Transverse colon (tissue), 4 donors: ENCODE results near the gene PKP4. TPM values are rescaled to one million over a fixed set of nuclear protein-coding genes. Genes with fewer than 3 reads are reported as not detected.

Experiments used
- DNase-seq: peaks from one replicate; pipeline ENCODE4 v3.0.0-alpha.2; 2019
- H3K27ac ChIP-seq, 4 donors: fragments of 200-600 bp; sonication (generic); 2 replicates each; pipeline ENCODE4 v1.5.1; 2016 to 2018; ENCODE audit warnings: inconsistent platforms in 4 of 4
- H3K27me3 ChIP-seq: fragments of 200-600 bp; sonication (generic); 2 replicates; pipeline ENCODE4 v1.5.1; 2017; ENCODE audit warnings: inconsistent platforms
- H3K36me3 ChIP-seq, 4 donors: fragments of 200-600 bp; sonication (generic); 2 replicates each; pipeline ENCODE4 v1.5.1; 2017 to 2019; ENCODE audit warnings: inconsistent platforms in 4 of 4
- H3K4me1 ChIP-seq, 4 donors: fragments of 200-600 bp; sonication (generic); 2 replicates each; pipeline ENCODE4 v1.5.1; 2017 to 2020; ENCODE audit warnings: inconsistent platforms in 4 of 4
- H3K4me3 ChIP-seq, 4 donors: fragments of 200-600 bp; sonication (generic); 1 replicate in 1 of 4; 2 replicates in 3 of 4; pipeline versions ENCODE4 v1.5.1 to v1.6.1; 2017 to 2019; ENCODE audit warnings: inconsistent platforms in 4 of 4
- H3K9me3 ChIP-seq, 2 donors: fragments of 200-600 bp; sonication (generic); 2 replicates each; pipeline ENCODE4 v1.5.1; 2017 to 2019; ENCODE audit warnings: inconsistent platforms in 2 of 2
- CTCF ChIP-seq, 5 experiments: fragments of 200-600 bp in 3 of 5; fragments of 450-650 bp in 2 of 5; sonication (generic) in 3 of 5; IDR thresholded peaks; 1 replicate in 2 of 5; 2 replicates in 3 of 5; pipeline ENCODE4 v1.5.1; 2016 to 2017; ENCODE audit warnings: antibody characterized with exemption in 5 of 5, inconsistent platforms in 3 of 5, mild to moderate bottlenecking in 2 of 5, moderate library complexity in 1 of 5
- EP300 ChIP-seq: sonication (generic); formaldehyde crosslinking; IDR thresholded peaks from one replicate; pipeline ENCODE4 v1.6.1; 2017; ENCODE audit warnings: antibody characterized with exemption, low read depth
- POLR2A ChIP-seq: fragments of 450-650 bp; IDR thresholded peaks from one replicate; pipeline ENCODE4 v1.6.1; 2016; ENCODE audit warnings: antibody characterized with exemption, mild to moderate bottlenecking, moderate library complexity
- POLR2AphosphoS5 ChIP-seq, 3 donors: sonication (generic); formaldehyde crosslinking; IDR thresholded peaks; one replicate each; pipeline ENCODE4 v1.6.1; 2016; ENCODE audit warnings: antibody characterized with exemption in 3 of 3
- WGBS, 2 donors: methylation state at CpG; one replicate each; pipeline ENCODE4 v1.1.5; 2018; ENCODE audit warnings: low coverage in 1 of 2; 5-methylcytosine and 5-hydroxymethylcytosine counted together
- in situ Hi-C, 4 donors: fragments of 200-750 bp; cut with MboI; loops; one replicate each; pipeline versions ENCODE4 v1.15.0 to v1.15.1; 2017; ENCODE audit warnings: low sequenced_read_pairs in 3 of 4, low pct_ligation_motif_present in 1 of 4, low pct_unique_long_range_greater_than_20kb in 1 of 4
- intact Hi-C: fragments of 100-400 bp; cut with DNase I; formaldehyde crosslinking; loops from one replicate; pipeline ENCODE4 v1.15.1; 2023; ENCODE audit warnings: low total_unique reads
- total RNA-seq, 4 donors: library from RNA; depleted of rRNA; stranded (reverse); fragments of >200 nt; gene quantifications; one replicate each; pipeline ENCODE4 v1.1.0, GENCODE V29; 2016

The PKP4 gene
- total RNA-seq, 4 donors from 2014 or later, result 28.1 to 70.3 (median 58.3) TPM

GRCh38 chr2:158686210-158686691 lies 229.5 kb downstream of the PKP4 start:
- no peak overlapping the region for H3K27ac ChIP-seq
- H3K9me3 ChIP-seq, result no peaks in the 10 kb centered on the region
- intact Hi-C loops (no loop called here), in situ Hi-C loops (no loop called here)
- H3K4me3 ChIP-seq, result no peak overlapping the region
- H3K4me1 ChIP-seq, result no peaks in the 10 kb centered on the region
- H3K27me3 ChIP-seq, result no peaks in the 10 kb centered on the region
- TF ChIP-seq POLR2AphosphoS5 (IDR thresholded peaks at IDR 0.05), result no peak
- no peak for TF ChIP-seq CTCF (IDR thresholded peaks at IDR 0.05)
- TF ChIP-seq EP300, result no peak
- TF ChIP-seq POLR2A, result no peak
- WGBS, 2 donors, result 69% methylated on average over 5 to 11 of the region's 11 CpGs
- no peak for DNase-seq
- no peaks in the 10 kb centered on the region for H3K36me3 ChIP-seq

GRCh38 chr2:158687315-158687714 lies 230.6 kb downstream of the PKP4 start:
- H3K36me3 ChIP-seq, result no peaks in the 10 kb centered on the region
- WGBS, 2 donors, result 94% methylated on average over 3 of the region's 3 CpGs
- no peaks in the 10 kb centered on the region for H3K4me1 ChIP-seq
- no peak overlapping the region for H3K4me3 ChIP-seq
- no peaks in the 10 kb centered on the region for H3K9me3 ChIP-seq
- intact Hi-C loops, result no loop called here
- no peak overlapping the region for H3K27ac ChIP-seq
- DNase-seq, result no peak
- TF ChIP-seq POLR2AphosphoS5 (IDR thresholded peaks at IDR 0.05) (no peak), EP300 (no peak), POLR2A (no peak), CTCF (IDR thresholded peaks at IDR 0.05) (no peak)
- in situ Hi-C loops, result no loop called here
- H3K27me3 ChIP-seq, result no peaks in the 10 kb centered on the region

- Histone ChIP-seq H3K27ac (no peak overlapping the region), H3K36me3 (no peaks in the 10 kb centered on the region), H3K9me3 (no peaks in the 10 kb centered on the region), H3K4me3 (no peak overlapping the region), H3K27me3 (no peaks in the 10 kb centered on the region), H3K4me1 (no peaks in the 10 kb centered on the region)
- DNase-seq, result no peak
- 89% methylated on average over 4 of the region's 4 CpGs; no CpG with 5 or more reads in 1 of the 2 donors for WGBS, 2 donors
- intact Hi-C loops (no loop called here), in situ Hi-C loops (no loop called here)
- no peak for TF ChIP-seq CTCF (IDR thresholded peaks at IDR 0.05)
- TF ChIP-seq POLR2AphosphoS5 (IDR thresholded peaks at IDR 0.05), result no peak
- no peak for TF ChIP-seq POLR2A
- no peak for TF ChIP-seq EP300
These were observed 232.0 kb downstream of the PKP4 start for GRCh38 chr2:158688721-158689120.

DNA sequence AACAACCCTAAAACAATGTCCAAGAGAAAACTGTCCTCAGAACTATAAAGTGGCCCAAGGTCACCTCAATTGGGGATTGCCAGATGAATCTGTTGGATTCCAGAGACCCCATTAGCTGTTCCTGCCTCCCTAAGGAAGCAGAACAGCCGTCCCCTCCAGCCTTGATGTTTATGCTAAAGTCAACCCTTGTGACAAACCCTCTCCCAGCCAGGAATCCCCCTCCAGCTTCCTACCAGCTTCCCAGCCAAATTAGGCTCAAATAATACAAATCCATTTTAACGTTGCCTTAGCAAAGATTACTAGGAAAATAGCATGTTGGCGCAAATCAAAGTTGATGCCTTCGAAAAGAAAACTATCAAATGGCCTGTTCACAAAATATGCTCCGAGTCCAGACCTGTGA lies 232.6 kb downstream of the PKP4 start:
- in situ Hi-C loops (no loop called here), intact Hi-C loops (no loop called here)
- Histone ChIP-seq H3K27me3 (no peaks in the 10 kb centered on the region), H3K4me3 (no peak overlapping the region), H3K36me3 (no peaks in the 10 kb centered on the region), H3K9me3 (no peaks in the 10 kb centered on the region), H3K27ac (no peak overlapping the region), H3K4me1 (no peaks in the 10 kb centered on the region)
- 78 to 85% methylated on average over 4 to 5 of the region's 5 CpGs for WGBS, 2 donors
- DNase-seq, result no peak
- TF ChIP-seq POLR2AphosphoS5 (IDR thresholded peaks at IDR 0.05), result no peak
- no peak for TF ChIP-seq CTCF (IDR thresholded peaks at IDR 0.05)
- TF ChIP-seq POLR2A, result no peak
- TF ChIP-seq EP300, result no peak
